ENCODE results near the gene SPINK1.

Gene SPINK1

DNA sequence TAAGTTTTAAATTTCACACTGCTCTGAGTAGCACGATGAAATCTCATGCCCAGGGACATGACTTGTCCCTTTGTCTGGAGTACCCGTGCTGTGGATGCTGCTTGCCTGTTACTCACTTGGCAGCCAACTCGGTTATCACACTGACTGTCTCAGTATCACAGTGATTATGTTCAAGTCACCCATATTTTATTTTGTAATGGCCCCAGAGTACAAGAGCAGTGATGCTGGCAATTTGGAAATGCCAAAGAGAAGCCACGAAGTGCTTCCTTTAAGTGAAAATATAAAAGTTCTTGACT lies 24.3 kb upstream of the SPINK1 start:
- TF ChIP-seq GATA2 (IDR thresholded peaks at IDR 0.05; ENCODE audit: low read depth, low read length): no peak
- TF ChIP-seq GATA3 (IDR thresholded peaks at IDR 0.05; ENCODE audit: low read depth, low read length): no peak

DNA sequence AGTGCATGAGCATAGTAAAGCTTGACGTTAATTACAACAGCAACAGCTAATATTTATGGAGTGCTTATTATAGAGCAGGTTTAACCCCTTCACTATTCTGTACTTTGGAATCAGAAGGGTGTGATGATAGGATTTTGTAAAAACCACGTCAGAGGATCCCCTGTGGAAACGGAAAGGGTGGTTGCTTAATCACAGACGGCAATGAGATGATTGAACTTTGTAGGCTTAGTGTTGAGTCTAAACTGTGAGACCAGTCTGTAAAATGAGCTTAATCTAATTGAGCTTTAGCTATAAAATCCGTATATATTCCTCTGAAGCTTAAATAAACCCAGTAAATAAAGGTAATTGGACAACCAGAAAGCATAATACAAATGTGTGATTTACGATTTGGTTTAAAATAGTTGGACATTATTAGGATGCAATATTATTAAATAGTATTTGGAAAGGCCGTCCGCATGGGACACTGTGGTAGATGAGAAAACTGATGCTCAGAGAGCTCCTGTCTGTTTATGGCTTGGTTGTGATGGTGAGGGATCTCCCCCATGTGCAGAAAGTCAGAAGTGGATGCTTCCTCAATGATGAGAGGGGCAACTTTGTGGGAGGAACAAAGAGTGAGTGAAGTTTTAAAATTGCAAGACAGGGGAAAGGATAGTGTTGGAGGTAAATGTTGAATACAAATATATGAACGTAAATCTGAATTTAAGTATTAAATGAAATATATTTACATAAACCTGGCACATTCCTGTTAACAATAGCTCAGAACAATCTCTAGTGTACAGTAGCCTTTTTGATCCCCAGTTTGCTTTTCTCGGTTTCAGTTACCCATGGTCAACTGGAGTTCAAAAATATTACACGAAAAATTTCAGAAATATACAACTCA lies 23.7 kb upstream of the SPINK1 start:
- TF ChIP-seq GATA3 (IDR thresholded peaks at IDR 0.05; ENCODE audit: low read depth, low read length) (no peak), GATA2 (IDR thresholded peaks at IDR 0.05; ENCODE audit: low read depth, low read length) (no peak)

- TF ChIP-seq GATA2 (IDR thresholded peaks at IDR 0.05; ENCODE audit: low read depth, low read length) (no peak), GATA3 (IDR thresholded peaks at IDR 0.05; ENCODE audit: low read depth, low read length) (no peak)
Observed at GRCh38 chr5:147854331-147854730, 22.9 kb upstream of the SPINK1 start.

- TF ChIP-seq GATA2 (IDR thresholded peaks at IDR 0.05; ENCODE audit: low read depth, low read length) (no peak), GATA3 (IDR thresholded peaks at IDR 0.05; ENCODE audit: low read depth, low read length) (no peak)
Observed at GRCh38 chr5:147853372-147853987, 22.0 kb upstream of the SPINK1 start.

DNA sequence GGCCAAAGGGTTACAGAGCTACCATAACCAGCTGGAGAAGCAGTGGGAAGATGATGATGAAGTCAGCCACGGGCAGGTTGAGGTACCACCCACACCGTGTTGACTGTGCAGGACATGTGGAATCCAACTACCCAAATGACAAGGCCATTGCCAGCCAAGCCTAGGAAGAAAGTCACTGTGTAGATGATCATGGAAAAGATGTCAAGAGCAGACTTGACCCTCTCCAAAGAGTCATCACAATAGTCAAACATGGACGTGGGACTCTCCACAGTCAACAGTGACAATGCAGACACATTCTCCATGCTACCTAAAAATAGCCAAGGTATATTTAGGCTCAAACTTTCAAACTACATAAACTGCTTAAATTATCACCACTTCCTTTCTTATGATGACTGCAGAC lies 20.9 kb upstream of the SPINK1 start:
- TF ChIP-seq GATA3 (IDR thresholded peaks at IDR 0.05; ENCODE audit: low read depth, low read length) (no peak), GATA2 (IDR thresholded peaks at IDR 0.05; ENCODE audit: low read depth, low read length) (no peak)

DNA sequence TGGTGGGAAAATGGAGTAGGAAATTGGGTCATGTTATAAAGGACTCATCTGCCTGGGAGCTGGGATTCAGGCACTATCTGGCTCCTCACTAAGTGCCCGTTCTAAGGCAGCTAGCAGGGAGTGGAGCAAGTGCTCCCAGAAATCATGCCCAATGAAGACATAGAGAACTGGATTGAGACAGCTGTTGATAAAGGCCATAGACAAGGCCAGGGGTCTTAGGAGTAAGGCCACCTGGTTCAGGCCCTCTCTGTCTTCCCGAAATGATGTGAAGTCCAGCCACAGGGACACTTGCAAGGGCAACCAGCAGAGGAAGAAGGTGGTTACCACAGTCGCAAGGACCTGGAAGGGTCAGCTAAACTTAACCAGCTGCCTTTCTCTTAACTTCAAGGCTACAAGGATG lies 20.1 kb upstream of the SPINK1 start:
- no peak for TF ChIP-seq GATA2 (IDR thresholded peaks at IDR 0.05; ENCODE audit: low read depth, low read length)
- no peak for TF ChIP-seq GATA3 (IDR thresholded peaks at IDR 0.05; ENCODE audit: low read depth, low read length)

DNA sequence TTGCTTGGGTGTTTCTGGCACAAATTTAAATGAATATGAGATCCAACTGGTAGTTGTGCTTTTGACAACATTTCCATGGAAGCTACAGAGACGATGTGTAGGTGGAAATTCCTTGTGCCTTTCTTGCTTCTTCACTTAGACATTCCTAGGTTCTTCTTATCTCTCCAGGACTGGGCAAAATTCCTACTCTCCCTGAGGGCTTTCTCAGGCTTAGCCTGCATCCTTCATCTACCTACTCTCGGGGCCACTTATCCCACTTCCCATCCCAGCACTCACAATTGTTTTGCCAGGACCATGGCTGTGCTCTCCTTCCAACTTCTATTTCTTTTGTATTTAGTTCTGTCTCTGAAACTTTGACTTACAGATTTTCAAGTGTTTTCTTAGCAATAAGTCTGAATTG lies 17.8 kb upstream of the SPINK1 start:
- TF ChIP-seq GATA2 (IDR thresholded peaks at IDR 0.05; ENCODE audit: low read depth, low read length) (no peak), GATA3 (IDR thresholded peaks at IDR 0.05; ENCODE audit: low read depth, low read length) (no peak)

DNA sequence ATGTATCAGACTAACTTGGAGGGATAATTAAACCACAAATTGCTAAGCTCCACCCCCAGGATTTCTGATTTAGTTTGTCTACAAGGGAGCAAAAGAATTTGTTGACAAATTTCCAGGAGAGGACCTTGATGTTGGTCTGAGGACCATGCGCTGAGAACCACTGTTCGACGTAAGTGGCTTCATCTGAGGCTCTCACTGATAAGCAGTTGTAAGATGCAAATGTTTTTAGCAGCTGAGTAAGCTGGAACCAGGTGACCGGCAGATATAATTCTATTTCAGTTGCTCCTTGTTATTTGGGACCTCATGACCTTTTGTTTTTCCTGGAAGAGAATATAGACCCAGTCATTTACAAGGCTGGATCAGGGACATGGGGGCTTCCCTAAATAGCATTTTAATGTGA lies 14.1 kb upstream of the SPINK1 start:
- TF ChIP-seq GATA2 (IDR thresholded peaks at IDR 0.05; ENCODE audit: low read depth, low read length) (no peak), GATA3 (IDR thresholded peaks at IDR 0.05; ENCODE audit: low read depth, low read length) (no peak)

- no peak for TF ChIP-seq GATA2 (IDR thresholded peaks at IDR 0.05; ENCODE audit: low read depth, low read length)
- no peak for TF ChIP-seq GATA3 (IDR thresholded peaks at IDR 0.05; ENCODE audit: low read depth, low read length)
Observed at GRCh38 chr5:147844846-147845245, 13.4 kb upstream of the SPINK1 start.

- TF ChIP-seq GATA3 (IDR thresholded peaks at IDR 0.05; ENCODE audit: low read depth, low read length) (no peak), GATA2 (IDR thresholded peaks at IDR 0.05; ENCODE audit: low read depth, low read length) (no peak)
Observed at GRCh38 chr5:147842869-147843268, 11.4 kb upstream of the SPINK1 start.

DNA sequence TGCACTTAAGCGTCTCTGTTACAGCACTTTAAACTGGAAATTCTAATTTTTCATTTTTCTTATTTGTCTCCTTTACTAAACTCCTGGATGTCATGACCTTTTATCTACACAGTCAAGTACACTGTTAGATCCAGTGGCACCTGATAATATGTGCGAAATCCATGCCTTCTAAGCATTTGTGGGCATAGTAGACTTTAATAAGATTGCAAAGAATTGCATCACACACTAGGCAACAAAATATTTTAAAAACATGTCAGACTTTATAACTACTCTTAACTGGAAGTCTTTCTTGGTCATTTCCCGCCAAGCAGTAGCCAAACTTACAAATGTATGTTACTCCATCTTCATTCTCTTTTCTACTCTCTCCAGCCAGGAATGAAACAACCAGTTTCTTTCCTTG lies 5.0 kb upstream of the SPINK1 start:
- no peak for TF ChIP-seq GATA3 (IDR thresholded peaks at IDR 0.05; ENCODE audit: low read depth, low read length)
- no peak for TF ChIP-seq GATA2 (IDR thresholded peaks at IDR 0.05; ENCODE audit: low read depth, low read length)

- TF ChIP-seq GATA3 (IDR thresholded peaks at IDR 0.05; ENCODE audit: low read depth, low read length) (no peak), GATA2 (IDR thresholded peaks at IDR 0.05; ENCODE audit: low read depth, low read length) (no peak)
Observed at GRCh38 chr5:147835386-147835798, 3.9 kb upstream of the SPINK1 start.

DNA sequence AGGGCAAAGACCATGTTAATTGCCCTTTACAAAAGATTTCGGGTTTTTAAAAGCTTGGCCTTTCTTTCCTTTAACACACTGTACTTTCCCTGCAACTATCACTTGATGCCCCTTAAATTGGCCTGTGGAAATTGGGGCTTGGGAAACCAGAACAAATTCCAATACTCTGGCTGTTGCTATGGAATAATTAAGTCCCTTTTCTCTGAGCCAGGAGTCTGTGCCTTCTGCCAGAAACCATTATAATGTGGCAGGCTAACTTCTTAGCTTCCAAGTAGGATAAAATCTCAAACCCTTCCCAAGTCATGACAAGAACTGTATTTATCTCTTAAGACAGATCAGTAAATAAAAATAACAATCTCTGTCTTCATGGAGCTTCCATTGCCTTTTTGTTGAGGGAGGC lies 1.1 kb upstream of the SPINK1 start:
- TF ChIP-seq GATA3 (IDR thresholded peaks at IDR 0.05; ENCODE audit: low read depth, low read length): no peak
- no peak for TF ChIP-seq GATA2 (IDR thresholded peaks at IDR 0.05; ENCODE audit: low read depth, low read length)

GRCh38 chr5:147830035-147830434 lies 1.4 kb downstream of the SPINK1 start:
- no peak for TF ChIP-seq GATA3 (IDR thresholded peaks at IDR 0.05; ENCODE audit: low read depth, low read length)
- no peak for TF ChIP-seq GATA2 (IDR thresholded peaks at IDR 0.05; ENCODE audit: low read depth, low read length)

- TF ChIP-seq GATA2 (IDR thresholded peaks at IDR 0.05; ENCODE audit: low read depth, low read length): no peak
- TF ChIP-seq GATA3 (IDR thresholded peaks at IDR 0.05; ENCODE audit: low read depth, low read length): no peak
Observed at GRCh38 chr5:147826361-147826760, 5.1 kb downstream of the SPINK1 start.

All from SH-SY5Y (cell line).